H1 (cell line): ENCODE measurements around the gene AP1M2. TPM values are rescaled to one million over a fixed set of nuclear protein-coding genes. Genes with fewer than 3 reads are reported as not detected.

ENCODE experiments used
- ASH2L ChIP-seq: fragments of 200-600, 300-600 bp; sonication (generic); IDR thresholded peaks from one replicate; pipeline ENCODE4 v1.7.1; 2017; ENCODE audit warnings: low read length
- BACH1 ChIP-seq: IDR thresholded peaks from 2 replicates; pipeline ENCODE4 v1.6.1; 2012; ENCODE audit warnings: low read length, improper control_type of control experiment
- BCL11A ChIP-seq, 2 experiments: IDR thresholded peaks; one replicate each; pipeline ENCODE4 v1.6.1; 2011; ENCODE audit warnings: low read depth in 2 of 2, low read length in 2 of 2, mild to moderate bottlenecking in 2 of 2
- JUND ChIP-seq: IDR thresholded peaks from 2 replicates; pipeline ENCODE4 v1.6.1; 2011; ENCODE audit warnings: mild to moderate bottlenecking, improper control_type of control experiment, low read length
- PHF8 ChIP-seq: fragments of 200-600 bp; sonication (generic); conservative IDR thresholded peaks from 2 replicates; pipeline ENCODE4 v1.7.1; 2012; ENCODE audit warnings: low read depth, mild to moderate bottlenecking, inconsistent platforms, low read length, moderate library complexity
- POLR2AphosphoS5 ChIP-seq: IDR thresholded peaks from 2 replicates; pipeline ENCODE4 v1.6.1; 2011; ENCODE audit warnings: low read depth, low read length
- polyA plus RNA-seq, 7 experiments: library from polyadenylated mRNA; depleted of rRNA in 3 of 7; stranded (reverse) in 5 of 7; unstranded in 2 of 7; fragments of >200 nt in 5 of 7; fragments of 200-250 nt in 2 of 7; gene quantifications; 1 replicate in 5 of 7; 2 replicates in 1 of 7; 4 replicates in 1 of 7; pipeline versions ENCODE4 v1.2.1 to v1.2.3, GENCODE V29; 2011 to 2013; ENCODE audit warnings: missing spikeins in 2 of 7, mixed read lengths in 2 of 7
- total RNA-seq: library from RNA; stranded (reverse); fragmentation: NEBNext Ultra II Directional; extraction: Animal tissue kit (Norgen Biotek cat#: 25700); gene quantifications from 2 replicates; pipeline ENCODE4 v1.2.1, GENCODE V29; 2021
- TF ChIP-seq, protein P1 (sequence below): fragments of 300-600 bp; sonication (generic); IDR thresholded peaks from 2 replicates; pipeline ENCODE4 v1.7.1; 2012; ENCODE audit warnings: low read length, moderate library complexity, mild to moderate bottlenecking, inconsistent platforms; ENCODE audit not compliant: insufficient replicate concordance
- TF ChIP-seq, protein P2 (sequence below): IDR thresholded peaks from 2 replicates; pipeline ENCODE4 v1.6.1; 2012; ENCODE audit warnings: low read length, inconsistent platforms

Gene AP1M2
- total and polyA plus RNA-seq, 2 of the 8 experiments (the other 6 are each of a cell fraction or from before 2014, with no cell fraction given): 140 to 161 TPM

DNA sequence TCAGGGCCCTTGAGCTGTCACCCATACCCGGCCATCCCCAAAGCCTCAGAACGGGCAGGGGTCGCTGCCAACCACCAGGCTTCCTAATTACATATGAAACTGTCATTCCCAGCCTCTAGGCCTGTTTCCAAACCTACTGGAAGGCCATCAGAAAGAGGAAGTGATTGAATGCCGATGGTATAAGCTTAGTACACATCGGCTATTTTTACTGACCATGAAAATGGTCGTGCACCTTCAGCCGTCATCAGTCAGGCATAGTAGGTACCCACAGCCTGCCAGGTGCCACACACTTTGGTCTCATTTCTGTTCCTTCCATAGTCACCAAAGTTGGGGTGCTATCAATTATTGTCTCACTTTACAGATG, 31.5 kb downstream of the AP1M2 start (continued):
- TF ChIP-seq, protein P1, sequence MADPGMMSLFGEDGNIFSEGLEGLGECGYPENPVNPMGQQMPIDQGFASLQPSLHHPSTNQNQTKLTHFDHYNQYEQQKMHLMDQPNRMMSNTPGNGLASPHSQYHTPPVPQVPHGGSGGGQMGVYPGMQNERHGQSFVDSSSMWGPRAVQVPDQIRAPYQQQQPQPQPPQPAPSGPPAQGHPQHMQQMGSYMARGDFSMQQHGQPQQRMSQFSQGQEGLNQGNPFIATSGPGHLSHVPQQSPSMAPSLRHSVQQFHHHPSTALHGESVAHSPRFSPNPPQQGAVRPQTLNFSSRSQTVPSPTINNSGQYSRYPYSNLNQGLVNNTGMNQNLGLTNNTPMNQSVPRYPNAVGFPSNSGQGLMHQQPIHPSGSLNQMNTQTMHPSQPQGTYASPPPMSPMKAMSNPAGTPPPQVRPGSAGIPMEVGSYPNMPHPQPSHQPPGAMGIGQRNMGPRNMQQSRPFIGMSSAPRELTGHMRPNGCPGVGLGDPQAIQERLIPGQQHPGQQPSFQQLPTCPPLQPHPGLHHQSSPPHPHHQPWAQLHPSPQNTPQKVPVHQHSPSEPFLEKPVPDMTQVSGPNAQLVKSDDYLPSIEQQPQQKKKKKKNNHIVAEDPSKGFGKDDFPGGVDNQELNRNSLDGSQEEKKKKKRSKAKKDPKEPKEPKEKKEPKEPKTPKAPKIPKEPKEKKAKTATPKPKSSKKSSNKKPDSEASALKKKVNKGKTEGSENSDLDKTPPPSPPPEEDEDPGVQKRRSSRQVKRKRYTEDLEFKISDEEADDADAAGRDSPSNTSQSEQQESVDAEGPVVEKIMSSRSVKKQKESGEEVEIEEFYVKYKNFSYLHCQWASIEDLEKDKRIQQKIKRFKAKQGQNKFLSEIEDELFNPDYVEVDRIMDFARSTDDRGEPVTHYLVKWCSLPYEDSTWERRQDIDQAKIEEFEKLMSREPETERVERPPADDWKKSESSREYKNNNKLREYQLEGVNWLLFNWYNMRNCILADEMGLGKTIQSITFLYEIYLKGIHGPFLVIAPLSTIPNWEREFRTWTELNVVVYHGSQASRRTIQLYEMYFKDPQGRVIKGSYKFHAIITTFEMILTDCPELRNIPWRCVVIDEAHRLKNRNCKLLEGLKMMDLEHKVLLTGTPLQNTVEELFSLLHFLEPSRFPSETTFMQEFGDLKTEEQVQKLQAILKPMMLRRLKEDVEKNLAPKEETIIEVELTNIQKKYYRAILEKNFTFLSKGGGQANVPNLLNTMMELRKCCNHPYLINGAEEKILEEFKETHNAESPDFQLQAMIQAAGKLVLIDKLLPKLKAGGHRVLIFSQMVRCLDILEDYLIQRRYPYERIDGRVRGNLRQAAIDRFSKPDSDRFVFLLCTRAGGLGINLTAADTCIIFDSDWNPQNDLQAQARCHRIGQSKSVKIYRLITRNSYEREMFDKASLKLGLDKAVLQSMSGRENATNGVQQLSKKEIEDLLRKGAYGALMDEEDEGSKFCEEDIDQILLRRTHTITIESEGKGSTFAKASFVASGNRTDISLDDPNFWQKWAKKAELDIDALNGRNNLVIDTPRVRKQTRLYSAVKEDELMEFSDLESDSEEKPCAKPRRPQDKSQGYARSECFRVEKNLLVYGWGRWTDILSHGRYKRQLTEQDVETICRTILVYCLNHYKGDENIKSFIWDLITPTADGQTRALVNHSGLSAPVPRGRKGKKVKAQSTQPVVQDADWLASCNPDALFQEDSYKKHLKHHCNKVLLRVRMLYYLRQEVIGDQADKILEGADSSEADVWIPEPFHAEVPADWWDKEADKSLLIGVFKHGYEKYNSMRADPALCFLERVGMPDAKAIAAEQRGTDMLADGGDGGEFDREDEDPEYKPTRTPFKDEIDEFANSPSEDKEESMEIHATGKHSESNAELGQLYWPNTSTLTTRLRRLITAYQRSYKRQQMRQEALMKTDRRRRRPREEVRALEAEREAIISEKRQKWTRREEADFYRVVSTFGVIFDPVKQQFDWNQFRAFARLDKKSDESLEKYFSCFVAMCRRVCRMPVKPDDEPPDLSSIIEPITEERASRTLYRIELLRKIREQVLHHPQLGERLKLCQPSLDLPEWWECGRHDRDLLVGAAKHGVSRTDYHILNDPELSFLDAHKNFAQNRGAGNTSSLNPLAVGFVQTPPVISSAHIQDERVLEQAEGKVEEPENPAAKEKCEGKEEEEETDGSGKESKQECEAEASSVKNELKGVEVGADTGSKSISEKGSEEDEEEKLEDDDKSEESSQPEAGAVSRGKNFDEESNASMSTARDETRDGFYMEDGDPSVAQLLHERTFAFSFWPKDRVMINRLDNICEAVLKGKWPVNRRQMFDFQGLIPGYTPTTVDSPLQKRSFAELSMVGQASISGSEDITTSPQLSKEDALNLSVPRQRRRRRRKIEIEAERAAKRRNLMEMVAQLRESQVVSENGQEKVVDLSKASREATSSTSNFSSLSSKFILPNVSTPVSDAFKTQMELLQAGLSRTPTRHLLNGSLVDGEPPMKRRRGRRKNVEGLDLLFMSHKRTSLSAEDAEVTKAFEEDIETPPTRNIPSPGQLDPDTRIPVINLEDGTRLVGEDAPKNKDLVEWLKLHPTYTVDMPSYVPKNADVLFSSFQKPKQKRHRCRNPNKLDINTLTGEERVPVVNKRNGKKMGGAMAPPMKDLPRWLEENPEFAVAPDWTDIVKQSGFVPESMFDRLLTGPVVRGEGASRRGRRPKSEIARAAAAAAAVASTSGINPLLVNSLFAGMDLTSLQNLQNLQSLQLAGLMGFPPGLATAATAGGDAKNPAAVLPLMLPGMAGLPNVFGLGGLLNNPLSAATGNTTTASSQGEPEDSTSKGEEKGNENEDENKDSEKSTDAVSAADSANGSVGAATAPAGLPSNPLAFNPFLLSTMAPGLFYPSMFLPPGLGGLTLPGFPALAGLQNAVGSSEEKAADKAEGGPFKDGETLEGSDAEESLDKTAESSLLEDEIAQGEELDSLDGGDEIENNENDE: no peak
- no peak for TF ChIP-seq BCL11A (IDR thresholded peaks at IDR 0.05; ENCODE audit: low read depth in 2 of 2, low read length in 2 of 2)
- TF ChIP-seq POLR2AphosphoS5: no peak
- TF ChIP-seq JUND: no peak
- TF ChIP-seq, protein P2, sequence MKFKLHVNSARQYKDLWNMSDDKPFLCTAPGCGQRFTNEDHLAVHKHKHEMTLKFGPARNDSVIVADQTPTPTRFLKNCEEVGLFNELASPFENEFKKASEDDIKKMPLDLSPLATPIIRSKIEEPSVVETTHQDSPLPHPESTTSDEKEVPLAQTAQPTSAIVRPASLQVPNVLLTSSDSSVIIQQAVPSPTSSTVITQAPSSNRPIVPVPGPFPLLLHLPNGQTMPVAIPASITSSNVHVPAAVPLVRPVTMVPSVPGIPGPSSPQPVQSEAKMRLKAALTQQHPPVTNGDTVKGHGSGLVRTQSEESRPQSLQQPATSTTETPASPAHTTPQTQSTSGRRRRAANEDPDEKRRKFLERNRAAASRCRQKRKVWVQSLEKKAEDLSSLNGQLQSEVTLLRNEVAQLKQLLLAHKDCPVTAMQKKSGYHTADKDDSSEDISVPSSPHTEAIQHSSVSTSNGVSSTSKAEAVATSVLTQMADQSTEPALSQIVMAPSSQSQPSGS: no peak
- no peak for TF ChIP-seq PHF8
- no peak for TF ChIP-seq ASH2L
- TF ChIP-seq BACH1: no peak
